Mesendoderm (in vitro differentiated cells): ENCODE data around the gene TMOD1. TPM values are rescaled to one million over a fixed set of nuclear protein-coding genes. Genes with fewer than 3 reads are reported as not detected.
"Not testable (repeated sequence)": the region's sequence is repeated elsewhere in the genome, so short reads cannot be mapped to it uniquely, and the experiment has no call there.

Source experiments
- DNase-seq: peaks from one replicate; pipeline ENCODE4 v3.0.0; 2013
- H2AK5ac ChIP-seq: 2 replicates; pipeline ENCODE4 v1.6.1; 2013; ENCODE audit warnings: low read length, inconsistent platforms
- H2BK120ac ChIP-seq: 2 replicates; pipeline ENCODE4 v1.6.1; 2013; ENCODE audit warnings: low read depth, mild to moderate bottlenecking, low read length, moderate library complexity, mixed read lengths
- H2BK15ac ChIP-seq: replicated peaks from 2 replicates; pipeline ENCODE4 v1.6.1; 2013; ENCODE audit warnings: low read depth, mild to moderate bottlenecking, moderate library complexity
- H2BK5ac ChIP-seq: 2 replicates; pipeline ENCODE4 v1.6.1; 2013; ENCODE audit warnings: low read length, inconsistent platforms
- H3K18ac ChIP-seq: 2 replicates; pipeline ENCODE4 v1.6.1; 2013; ENCODE audit warnings: mild to moderate bottlenecking, low read length, mixed read lengths
- H3K23ac ChIP-seq: one replicate; pipeline ENCODE4 v1.6.1; 2013; ENCODE audit warnings: low read length
- H3K27ac ChIP-seq: 2 replicates; pipeline ENCODE4 v1.5.1; 2013; ENCODE audit warnings: low read depth, mild to moderate bottlenecking, inconsistent platforms, low read length, moderate library complexity
- H3K27me3 ChIP-seq: 2 replicates; pipeline ENCODE4 v1.6.1; 2013; ENCODE audit warnings: low read length, control low read depth, mild to moderate bottlenecking, inconsistent platforms; ENCODE audit not compliant: insufficient read depth, poor library complexity
- H3K36me3 ChIP-seq: 2 replicates; pipeline ENCODE4 v1.6.1; 2013; ENCODE audit warnings: low read length, inconsistent platforms; ENCODE audit not compliant: control insufficient read depth, insufficient read depth
- H3K4ac ChIP-seq: one replicate; pipeline ENCODE4 v1.6.1; 2013; ENCODE audit warnings: low read depth, mild to moderate bottlenecking, low read length, moderate library complexity
- H3K4me1 ChIP-seq: 2 replicates; pipeline ENCODE4 v1.6.1; 2013; ENCODE audit warnings: low read depth, low read length, inconsistent platforms; ENCODE audit not compliant: control insufficient read depth
- H3K4me2 ChIP-seq: 2 replicates; pipeline ENCODE4 v1.6.1; 2013; ENCODE audit warnings: low read length
- H3K4me3 ChIP-seq: 2 replicates; pipeline ENCODE4 v1.5.1; 2013; ENCODE audit warnings: mild to moderate bottlenecking, low read length
- H3K56ac ChIP-seq: one replicate; pipeline ENCODE4 v1.6.1; 2013; ENCODE audit warnings: low read length
- H3K79me1 ChIP-seq: 2 replicates; pipeline ENCODE4 v1.6.1; 2013; ENCODE audit warnings: low read length, inconsistent platforms
- H3K79me2 ChIP-seq: 2 replicates; pipeline ENCODE4 v1.6.1; 2013; ENCODE audit warnings: mild to moderate bottlenecking, low read length; ENCODE audit not compliant: control insufficient read depth, insufficient read depth
- H3K9ac ChIP-seq: 2 replicates; pipeline ENCODE4 v1.6.1; 2013; ENCODE audit warnings: low read length, inconsistent platforms
- H4K5ac ChIP-seq: one replicate; pipeline ENCODE4 v1.6.1; 2013; ENCODE audit warnings: low read length
- H4K8ac ChIP-seq: one replicate; pipeline ENCODE4 v1.6.1; 2013; ENCODE audit warnings: low read depth, mild to moderate bottlenecking, control low read depth, low read length, moderate library complexity
- WGBS: extraction: QIAGEN DNeasy Blood & Tissue Kit; methylation state at CpG from one replicate; pipeline ENCODE4 v1.1.7; 2013; ENCODE audit warnings: low lambda C conversion rate, missing lambda C conversion rate; ENCODE audit not compliant: insufficient coverage; ENCODE audit errors: extremely low coverage; 5-methylcytosine and 5-hydroxymethylcytosine counted together
- polyA plus RNA-seq, 2 experiments: library from polyadenylated mRNA; stranded (reverse); fragments of 200-250 nt; gene quantifications; one replicate each; pipeline ENCODE4 v1.2.3, GENCODE V29; 2013

TMOD1 gene
- 0.53 TPM for polyA plus RNA-seq (2013, experiment 1 of 2)
- polyA plus RNA-seq (2013, experiment 2 of 2), result 0.62 TPM

GRCh38 chr9:97501177-97501971 lies at the start of gene TMOD1:
Gene TMOD1 (plus strand): TSS chr9:97501666. CDS start chr9:97524189, 22,523 bp downstream.
- Histone ChIP-seq H2BK5ac (no peak within 1 kb of the TSS), H4K5ac (no peak within 1 kb of the TSS), H4K8ac (no peak within 1 kb of the TSS), H3K9ac (peak within 1 kb of the TSS; percentile 64), H3K79me2 (no peaks in the 10 kb centered on the region), H3K56ac (peak within 1 kb of the TSS; percentile 91), H3K4me3 (peak within 1 kb of the TSS; percentile 68), H3K4me2 (peak within 1 kb of the TSS; percentile 70), H3K18ac (peak within 1 kb of the TSS; percentile 93), H3K4ac (no peak within 1 kb of the TSS), H2BK15ac (no peak within 1 kb of the TSS), H3K4me1 (peaks cover 11% of the 10 kb centered on the region), H3K27ac (no peak within 1 kb of the TSS), H3K36me3 (peaks cover 1% of the 10 kb centered on the region), H2AK5ac (no peak within 1 kb of the TSS), H3K23ac (no peak within 1 kb of the TSS), H2BK120ac (no peak within 1 kb of the TSS), H3K27me3 (peaks cover 15% of the 10 kb centered on the region), H3K79me1 (no peaks in the 10 kb centered on the region)
- no CpG with 5 or more reads among the region's 87 CpGs for WGBS
- DNase-seq, result peak; percentile 65

DNA sequence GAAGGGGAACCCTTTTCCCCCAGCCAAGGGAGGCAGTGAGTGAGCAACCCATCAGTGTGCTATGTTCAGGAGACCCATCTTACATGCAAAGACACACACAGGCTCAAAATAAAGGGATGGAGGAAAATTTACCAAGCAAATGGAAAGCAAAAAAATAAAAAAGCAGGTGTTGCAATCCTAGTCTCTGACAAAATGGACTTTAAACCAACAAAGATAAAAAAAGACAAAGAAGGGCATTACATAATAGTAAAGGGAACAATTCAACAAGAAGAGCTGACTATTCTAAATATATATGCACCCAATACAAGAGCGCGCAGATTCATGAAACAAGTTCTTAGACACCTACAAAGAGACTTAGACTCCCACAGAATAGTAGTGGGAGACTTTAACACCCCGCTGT lies 47.9 kb upstream of the TMOD1 start:
- not testable (repeated sequence) for DNase-seq, H3K56ac ChIP-seq, H4K5ac ChIP-seq, H3K23ac ChIP-seq, H2AK5ac ChIP-seq, H3K79me1 ChIP-seq, H3K4me2 ChIP-seq, H3K79me2 ChIP-seq, H3K9ac ChIP-seq, H4K8ac ChIP-seq, H2BK120ac ChIP-seq, H3K4me1 ChIP-seq, H3K4me3 ChIP-seq, H3K4ac ChIP-seq, H2BK5ac ChIP-seq, H3K27ac ChIP-seq, H3K18ac ChIP-seq, H3K36me3 ChIP-seq, H3K27me3 ChIP-seq, H2BK15ac ChIP-seq
- WGBS, result no CpG with 5 or more reads among the region's 3 CpGs

- not testable (repeated sequence) for H3K56ac ChIP-seq, H3K9ac ChIP-seq, H3K79me1 ChIP-seq, H3K4me1 ChIP-seq, H4K5ac ChIP-seq, H3K27me3 ChIP-seq, H3K23ac ChIP-seq, DNase-seq, H2BK5ac ChIP-seq, H3K4me2 ChIP-seq, H3K27ac ChIP-seq, H3K4me3 ChIP-seq, H2BK15ac ChIP-seq, H3K79me2 ChIP-seq, H2BK120ac ChIP-seq, H4K8ac ChIP-seq, H3K36me3 ChIP-seq, H3K4ac ChIP-seq, H3K18ac ChIP-seq, H2AK5ac ChIP-seq
Measured at GRCh38 chr9:97456841-97457240, 44.6 kb upstream of the TMOD1 start.

GRCh38 chr9:97459326-97459725 lies 42.1 kb upstream of the TMOD1 start:
- Histone ChIP-seq H3K27ac (no peak overlapping the region), H3K36me3 (no peaks in the 10 kb centered on the region), H2BK5ac (no peak overlapping the region), H3K79me1 (no peaks in the 10 kb centered on the region), H3K79me2 (no peaks in the 10 kb centered on the region), H3K56ac (no peak overlapping the region), H4K8ac (no peak overlapping the region), H3K4me3 (no peak overlapping the region), H3K9ac (no peak overlapping the region), H3K4me2 (no peak overlapping the region), H3K18ac (no peak overlapping the region), H2BK120ac (no peak overlapping the region), H2BK15ac (no peak overlapping the region), H4K5ac (no peak overlapping the region), H3K27me3 (no peaks in the 10 kb centered on the region), H3K23ac (no peak overlapping the region), H3K4me1 (no peaks in the 10 kb centered on the region), H3K4ac (no peak overlapping the region), H2AK5ac (no peak overlapping the region)
- DNase-seq, result no peak

DNA sequence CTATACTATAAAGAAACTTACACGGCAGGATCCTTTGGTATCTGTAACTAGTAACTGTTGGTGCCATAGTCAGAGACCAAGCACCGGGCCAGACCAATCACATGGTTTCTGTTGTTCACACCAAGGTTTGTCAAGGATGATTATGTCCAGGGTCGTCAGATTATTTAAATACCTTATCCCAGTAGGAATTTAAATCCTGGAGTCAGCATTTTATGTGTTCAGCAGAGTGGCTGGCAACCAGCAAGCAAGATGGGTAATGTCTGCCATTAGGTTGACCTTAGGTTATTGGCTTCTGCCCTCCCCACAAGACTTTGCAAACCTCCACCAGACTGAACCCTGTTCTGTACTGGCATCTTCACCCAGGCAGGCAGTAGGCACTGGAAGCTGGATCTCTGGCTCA lies 39.3 kb upstream of the TMOD1 start:
- Histone ChIP-seq H3K36me3 (no peaks in the 10 kb centered on the region), H3K18ac (no peak overlapping the region), H4K5ac (no peak overlapping the region), H4K8ac (no peak overlapping the region), H3K4me2 (no peak overlapping the region), H3K27me3 (no peaks in the 10 kb centered on the region), H2BK15ac (no peak overlapping the region), H2BK120ac (no peak overlapping the region), H3K79me2 (no peaks in the 10 kb centered on the region), H3K9ac (no peak overlapping the region), H3K4me3 (no peak overlapping the region), H3K56ac (no peak overlapping the region), H3K23ac (no peak overlapping the region), H3K27ac (no peak overlapping the region), H3K4ac (no peak overlapping the region), H3K4me1 (peaks cover 2% of the 10 kb centered on the region), H2AK5ac (no peak overlapping the region), H3K79me1 (no peaks in the 10 kb centered on the region), H2BK5ac (no peak overlapping the region)
- DNase-seq, result no peak
- WGBS, result no CpG with 5 or more reads among the region's 3 CpGs

DNA sequence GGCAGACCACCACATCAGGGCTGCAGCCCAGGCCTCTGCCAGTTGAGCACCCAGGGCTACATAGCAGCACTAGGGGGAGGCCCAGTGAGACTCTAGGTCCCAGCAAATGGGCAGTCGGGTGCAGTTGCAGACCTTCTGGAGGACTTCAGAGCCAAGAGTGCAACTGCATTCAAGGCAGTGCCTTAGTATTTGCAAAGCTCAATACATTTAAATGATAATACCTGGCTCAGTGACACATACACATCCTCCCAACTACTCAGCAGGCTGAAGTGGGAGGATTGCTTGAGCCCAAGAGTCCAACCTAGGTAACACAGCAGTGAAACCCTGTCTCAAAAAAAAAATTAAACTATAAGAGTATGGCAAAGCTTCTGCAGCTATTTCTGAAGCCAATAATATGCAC lies 38.6 kb upstream of the TMOD1 start:
- no peaks in the 10 kb centered on the region for H3K79me2 ChIP-seq
- no peak overlapping the region for H3K18ac ChIP-seq
- no peak overlapping the region for H3K4me3 ChIP-seq
- no peak overlapping the region for H3K23ac ChIP-seq
- no peaks in the 10 kb centered on the region for H3K36me3 ChIP-seq
- H3K27me3 ChIP-seq, result no peaks in the 10 kb centered on the region
- no peak overlapping the region for H3K56ac ChIP-seq
- H3K9ac ChIP-seq, result no peak overlapping the region
- no peak overlapping the region for H2BK120ac ChIP-seq
- H3K27ac ChIP-seq, result no peak overlapping the region
- H4K8ac ChIP-seq, result no peak overlapping the region
- DNase-seq, result no peak
- no peak overlapping the region for H3K4ac ChIP-seq
- peaks cover 2% of the 10 kb centered on the region for H3K4me1 ChIP-seq
- no peak overlapping the region for H2BK15ac ChIP-seq
- no peak overlapping the region for H2BK5ac ChIP-seq
- H2AK5ac ChIP-seq, result no peak overlapping the region
- no peaks in the 10 kb centered on the region for H3K79me1 ChIP-seq
- no peak overlapping the region for H4K5ac ChIP-seq
- WGBS, result no CpG with 5 or more reads among the region's 1 CpG
- no peak overlapping the region for H3K4me2 ChIP-seq
